ENCODE measurements around the gene IGSF3.

Gene IGSF3

GRCh38 chr1:116546354-116546977, 121.1 kb downstream of the IGSF3 start:
- no peak for DNase-seq

GRCh38 chr1:116545359-116545705, 122.2 kb downstream of the IGSF3 start:
- DNase-seq = no peak

- DNase-seq = no peak
These were observed 122.8 kb downstream of the IGSF3 start for GRCh38 chr1:116544588-116545358.

- no peak for DNase-seq
These were observed 127.4 kb downstream of the IGSF3 start for GRCh38 chr1:116540088-116540487.

- no peak for DNase-seq
These were observed 129.0 kb downstream of the IGSF3 start for GRCh38 chr1:116538544-116538943.

- DNase-seq = no peak
These were observed 129.6 kb downstream of the IGSF3 start for GRCh38 chr1:116537898-116538297.

GRCh38 chr1:116537040-116537831, 130.3 kb downstream of the IGSF3 start:
- no peak for DNase-seq

- no peak for DNase-seq
These were observed 133.4 kb downstream of the IGSF3 start for GRCh38 chr1:116534014-116534739.

GRCh38 chr1:116533429-116533820, 134.1 kb downstream of the IGSF3 start:
- no peak for DNase-seq

- DNase-seq = no peak
These were observed 134.7 kb downstream of the IGSF3 start for GRCh38 chr1:116532671-116533428.

- DNase-seq = no peak
These were observed 135.6 kb downstream of the IGSF3 start for GRCh38 chr1:116531917-116532316.

- no peak for DNase-seq
These were observed 137.9 kb downstream of the IGSF3 start for GRCh38 chr1:116529681-116530080.

GRCh38 chr1:116529199-116529631, 138.3 kb downstream of the IGSF3 start:
- DNase-seq = no peak

GRCh38 chr1:116528329-116529083, 139.0 kb downstream of the IGSF3 start:
- no peak for DNase-seq

GRCh38 chr1:116525440-116525839, 142.1 kb downstream of the IGSF3 start:
- DNase-seq = no peak

Data from NCI-H187 (cell line).